ENCODE results near the gene STIP1. TPM values are rescaled to one million over a fixed set of nuclear protein-coding genes. Genes with fewer than 3 reads are reported as not detected.

The STIP1 gene
- total RNA-seq, 1 donor from 2014 or later: 127 TPM

DNA sequence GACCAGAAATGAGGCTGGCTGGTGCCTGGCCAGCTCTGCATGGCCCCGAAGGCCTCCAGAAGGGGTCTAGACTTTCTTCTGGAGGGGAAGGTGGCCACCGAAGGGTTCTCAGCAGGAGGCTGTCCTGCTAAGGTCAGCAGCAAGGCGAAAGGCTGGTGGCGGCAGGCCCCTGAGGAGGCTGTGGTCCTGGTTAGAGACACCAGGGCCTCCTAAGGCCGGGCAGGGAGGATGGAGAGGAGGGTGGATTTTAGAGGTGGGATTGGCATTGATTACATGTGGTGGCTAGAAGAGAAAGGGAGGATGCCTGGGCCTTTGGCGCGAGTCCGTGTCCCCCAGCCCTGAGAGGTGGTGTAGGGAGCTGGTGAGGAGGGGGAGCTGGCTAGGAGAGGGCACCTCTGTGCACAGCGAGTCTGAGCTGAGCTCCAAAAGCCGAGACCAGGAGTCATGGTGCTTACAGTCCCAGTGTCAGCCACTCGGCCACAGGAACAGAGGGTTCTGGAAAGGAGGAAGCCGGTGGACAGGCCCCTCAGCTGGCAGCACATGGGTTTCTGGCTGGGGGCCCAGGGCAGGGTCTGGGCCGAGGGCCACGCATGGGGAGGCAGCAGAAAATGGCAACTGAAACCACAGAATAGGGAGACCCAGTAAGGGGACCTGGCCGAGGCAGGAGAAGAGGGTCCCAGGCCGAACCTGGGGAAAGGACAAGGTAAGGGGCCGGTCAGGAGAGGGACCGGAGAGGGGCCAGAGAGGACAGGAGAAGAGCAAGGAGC lies 23.0 kb downstream of the STIP1 start:
- Mint-ChIP-seq H3K4me3 (no peak overlapping the region), H3K36me3 (peaks cover 6% of the 10 kb centered on the region), H3K27me3 (ENCODE audit: low read depth) (no peaks in the 10 kb centered on the region), H3K4me1 (peaks cover 8% of the 10 kb centered on the region), H3K27ac (peak overlapping the region; percentile 47), H3K9me3 (no peaks in the 10 kb centered on the region)
- no peak for DNase-seq (ENCODE audit: low spot score in 2 of 2, unreplicated experiment in 2 of 2)
- TF ChIP-seq, protein P1, sequence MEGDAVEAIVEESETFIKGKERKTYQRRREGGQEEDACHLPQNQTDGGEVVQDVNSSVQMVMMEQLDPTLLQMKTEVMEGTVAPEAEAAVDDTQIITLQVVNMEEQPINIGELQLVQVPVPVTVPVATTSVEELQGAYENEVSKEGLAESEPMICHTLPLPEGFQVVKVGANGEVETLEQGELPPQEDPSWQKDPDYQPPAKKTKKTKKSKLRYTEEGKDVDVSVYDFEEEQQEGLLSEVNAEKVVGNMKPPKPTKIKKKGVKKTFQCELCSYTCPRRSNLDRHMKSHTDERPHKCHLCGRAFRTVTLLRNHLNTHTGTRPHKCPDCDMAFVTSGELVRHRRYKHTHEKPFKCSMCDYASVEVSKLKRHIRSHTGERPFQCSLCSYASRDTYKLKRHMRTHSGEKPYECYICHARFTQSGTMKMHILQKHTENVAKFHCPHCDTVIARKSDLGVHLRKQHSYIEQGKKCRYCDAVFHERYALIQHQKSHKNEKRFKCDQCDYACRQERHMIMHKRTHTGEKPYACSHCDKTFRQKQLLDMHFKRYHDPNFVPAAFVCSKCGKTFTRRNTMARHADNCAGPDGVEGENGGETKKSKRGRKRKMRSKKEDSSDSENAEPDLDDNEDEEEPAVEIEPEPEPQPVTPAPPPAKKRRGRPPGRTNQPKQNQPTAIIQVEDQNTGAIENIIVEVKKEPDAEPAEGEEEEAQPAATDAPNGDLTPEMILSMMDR (IDR thresholded peaks at IDR 0.05; ENCODE audit: unreplicated experiment): no peak

DNA sequence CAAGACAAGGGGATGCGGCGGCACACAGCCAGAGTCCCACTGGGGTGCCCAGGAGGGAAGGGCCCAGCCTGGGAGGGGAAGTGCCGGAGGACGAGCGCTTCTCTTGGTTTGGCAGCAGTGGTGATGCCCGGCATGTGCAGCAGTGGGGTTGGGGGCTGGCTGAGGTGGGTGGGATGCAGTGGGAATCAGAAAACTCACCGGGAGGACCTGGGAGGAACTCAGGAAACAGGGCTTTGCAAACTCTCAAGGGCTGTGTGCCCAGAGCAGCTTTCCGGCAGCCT lies 23.5 kb downstream of the STIP1 start:
- H3K27ac Mint-ChIP-seq: no peak overlapping the region
- no peak overlapping the region for H3K4me3 Mint-ChIP-seq
- DNase-seq (ENCODE audit: low spot score in 2 of 2, unreplicated experiment in 2 of 2): no peak
- H3K9me3 Mint-ChIP-seq: no peaks in the 10 kb centered on the region
- H3K36me3 Mint-ChIP-seq: peaks cover 2% of the 10 kb centered on the region
- H3K4me1 Mint-ChIP-seq: peaks cover 4% of the 10 kb centered on the region
- TF ChIP-seq, protein P1 (IDR thresholded peaks at IDR 0.05; ENCODE audit: unreplicated experiment): no peak
- H3K27me3 Mint-ChIP-seq (ENCODE audit: low read depth): no peaks in the 10 kb centered on the region

DNA sequence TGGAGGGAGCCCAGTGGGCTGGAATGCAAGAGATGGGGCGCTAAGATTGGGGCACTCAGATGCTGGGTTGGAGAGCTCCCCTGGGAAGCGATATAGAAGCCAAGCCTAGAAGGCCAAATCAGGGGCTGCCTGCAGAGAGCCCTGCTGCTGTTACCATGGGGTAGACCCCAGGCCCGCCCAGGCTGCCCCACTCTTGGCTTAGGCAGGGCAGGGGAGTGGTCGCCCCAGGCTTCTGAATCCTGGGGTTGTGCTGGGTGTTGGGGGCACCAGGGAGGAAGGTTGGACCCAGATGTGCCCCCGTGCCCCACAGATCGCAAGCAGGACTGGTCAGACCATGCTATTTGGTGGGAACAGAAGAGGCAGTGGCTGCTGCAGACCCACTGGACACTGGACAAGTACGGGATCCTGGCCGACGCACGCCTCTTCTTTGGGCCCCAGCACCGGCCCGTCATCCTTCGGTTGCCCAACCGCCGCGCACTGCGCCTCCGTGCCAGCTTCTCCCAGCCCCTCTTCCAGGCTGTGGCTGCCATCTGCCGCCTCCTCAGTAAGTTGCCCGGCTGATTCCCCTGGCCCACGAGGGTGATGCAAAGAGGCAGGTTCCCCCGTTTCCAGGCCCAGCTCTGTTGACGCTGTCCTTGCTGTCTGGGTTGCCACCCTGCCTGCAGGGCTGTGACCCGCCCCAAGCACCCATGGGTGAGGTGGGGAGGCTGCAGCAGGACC lies 24.5 kb downstream of the STIP1 start:
- Mint-ChIP-seq H3K4me3 (no peak overlapping the region), H3K9me3 (peaks cover 3% of the 10 kb centered on the region)
- TF ChIP-seq, protein P1 (IDR thresholded peaks at IDR 0.05; ENCODE audit: unreplicated experiment): no peak

DNA sequence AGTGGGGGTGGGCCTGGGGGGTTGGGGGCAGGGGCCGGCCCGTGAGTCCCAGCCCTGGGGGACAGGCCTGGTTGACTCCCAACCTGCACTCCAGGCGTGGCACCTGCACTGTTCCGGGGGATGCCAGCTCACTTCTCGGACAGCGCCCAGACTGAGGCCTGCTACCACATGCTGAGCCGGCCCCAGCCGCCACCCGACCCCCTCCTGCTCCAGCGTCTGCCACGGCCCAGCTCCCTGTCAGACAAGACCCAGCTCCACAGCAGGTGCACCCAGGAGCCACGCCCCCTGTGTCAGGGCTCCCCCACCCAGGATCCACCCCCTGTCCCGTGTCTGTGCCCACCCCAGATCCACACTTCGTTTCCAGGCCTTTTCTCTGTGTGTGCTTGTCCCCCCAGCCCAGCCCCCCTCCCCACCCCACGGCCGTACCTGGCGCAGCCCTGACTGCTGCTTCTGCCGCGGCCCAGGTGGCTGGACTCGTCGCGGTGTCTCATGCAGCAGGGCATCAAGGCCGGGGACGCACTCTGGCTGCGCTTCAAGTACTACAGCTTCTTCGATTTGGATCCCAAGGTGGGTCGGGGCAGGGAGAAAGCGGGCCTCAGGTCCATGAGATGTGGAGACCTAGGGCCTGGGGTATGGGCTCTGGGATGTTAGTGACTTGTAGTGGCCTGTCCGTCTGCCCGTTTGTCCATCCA lies 25.4 kb downstream of the STIP1 start:
- H3K36me3 Mint-ChIP-seq: peaks cover 4% of the 10 kb centered on the region
- H3K4me1 Mint-ChIP-seq: peaks cover 2% of the 10 kb centered on the region
- H3K27me3 Mint-ChIP-seq (ENCODE audit: low read depth): no peaks in the 10 kb centered on the region
- H3K27ac Mint-ChIP-seq: no peak overlapping the region
- H3K9me3 Mint-ChIP-seq: peaks cover 3% of the 10 kb centered on the region
- H3K4me3 Mint-ChIP-seq: no peak overlapping the region
- no peak for DNase-seq (ENCODE audit: low spot score in 2 of 2, unreplicated experiment in 2 of 2)
- TF ChIP-seq, protein P1 (IDR thresholded peaks at IDR 0.05; ENCODE audit: unreplicated experiment): no peak

More for the DNA sequence above, 24.5 kb downstream of the STIP1 start:
- H3K4me1 Mint-ChIP-seq: peaks cover 2% of the 10 kb centered on the region
- DNase-seq (ENCODE audit: low spot score in 2 of 2, unreplicated experiment in 2 of 2): no peak
- no peaks in the 10 kb centered on the region for H3K27me3 Mint-ChIP-seq (ENCODE audit: low read depth)
- H3K27ac Mint-ChIP-seq: no peak overlapping the region
- H3K36me3 Mint-ChIP-seq: peaks cover 4% of the 10 kb centered on the region

DNA sequence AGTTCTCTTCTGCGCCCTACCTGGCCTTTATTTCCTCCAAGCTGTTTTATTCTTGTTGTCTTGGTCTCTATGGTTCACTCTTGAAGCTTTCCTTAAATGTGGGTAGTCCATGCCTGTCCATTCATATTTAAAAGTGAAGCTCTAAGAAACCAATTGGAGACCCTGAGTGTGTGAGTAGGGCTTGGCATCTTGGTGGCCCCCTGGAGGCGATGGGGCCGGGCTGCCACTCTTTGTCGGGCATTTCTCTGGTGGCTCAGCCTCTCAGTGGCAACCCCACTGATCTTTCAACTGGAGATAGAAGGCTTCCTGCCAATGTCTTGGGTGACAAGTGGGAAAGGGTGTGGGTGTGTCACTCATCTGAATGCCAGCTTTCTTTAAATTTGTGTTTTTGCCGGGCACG lies 30.9 kb downstream of the STIP1 start:
- TF ChIP-seq, protein P1 (IDR thresholded peaks at IDR 0.05; ENCODE audit: unreplicated experiment): no peak
- H3K4me3 Mint-ChIP-seq: no peak overlapping the region
- DNase-seq (ENCODE audit: low spot score in 2 of 2, unreplicated experiment in 2 of 2): no peak
- H3K4me1 Mint-ChIP-seq: no peaks in the 10 kb centered on the region
- no peaks in the 10 kb centered on the region for H3K27me3 Mint-ChIP-seq (ENCODE audit: low read depth)
- H3K36me3 Mint-ChIP-seq: peaks cover 4% of the 10 kb centered on the region
- no peak overlapping the region for H3K27ac Mint-ChIP-seq
- H3K9me3 Mint-ChIP-seq: peaks cover 3% of the 10 kb centered on the region
